HG03159 (cell line): ENCODE measurements around the gene ASPA.
"Not testable (repeated sequence)": the region's sequence is repeated elsewhere in the genome, so short reads cannot be mapped to it uniquely, and the experiment has no call there.

Experiments
- ATAC-seq: cut with Tn5 transposase; IDR thresholded peaks from one replicate; pipeline ENCODE4 v1.9.1; 2021; ENCODE audit warnings: mild to moderate bottlenecking, moderate library complexity; ENCODE audit not compliant: unreplicated experiment

ASPA gene

DNA sequence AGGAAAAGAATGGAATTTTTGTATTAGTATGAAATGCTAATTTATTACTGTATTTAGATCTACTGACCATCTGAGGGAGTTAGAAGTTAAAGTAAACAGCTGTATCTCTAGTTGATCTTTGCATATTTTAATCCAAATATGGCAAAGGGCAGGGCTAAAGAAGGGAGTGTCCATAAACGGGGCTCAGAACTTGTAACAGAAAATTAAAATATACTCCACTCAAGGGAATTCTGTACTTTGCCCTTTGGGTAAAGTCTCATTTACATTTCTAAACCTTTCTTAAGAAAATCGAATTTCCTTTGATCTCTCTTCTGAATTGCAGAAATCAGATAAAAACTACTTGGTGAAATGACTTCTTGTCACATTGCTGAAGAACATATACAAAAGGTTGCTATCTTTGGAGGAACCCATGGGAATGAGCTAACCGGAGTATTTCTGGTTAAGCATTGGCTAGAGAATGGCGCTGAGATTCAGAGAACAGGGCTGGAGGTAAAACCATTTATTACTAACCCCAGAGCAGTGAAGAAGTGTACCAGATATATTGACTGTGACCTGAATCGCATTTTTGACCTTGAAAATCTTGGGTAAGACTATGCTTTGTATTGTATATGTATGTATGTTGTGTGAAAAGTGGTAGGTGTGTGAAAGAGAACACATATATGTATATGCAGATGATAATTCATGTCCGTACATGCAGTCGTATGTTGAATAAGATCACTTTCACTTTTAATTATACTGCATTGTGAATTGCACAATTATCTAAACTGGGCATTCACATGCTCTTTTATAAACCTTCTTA is at the start of gene ASPA:
ASPA (plus strand) TSS at position 186 of the 799 bp plus-strand sequence; CDS start at position 349, 163 bp downstream.
- no peak for ATAC-seq

GRCh38 chr17:3433215-3433614 is 42.6 kb upstream of the ASPA start:
- ATAC-seq, result not testable (repeated sequence)

DNA sequence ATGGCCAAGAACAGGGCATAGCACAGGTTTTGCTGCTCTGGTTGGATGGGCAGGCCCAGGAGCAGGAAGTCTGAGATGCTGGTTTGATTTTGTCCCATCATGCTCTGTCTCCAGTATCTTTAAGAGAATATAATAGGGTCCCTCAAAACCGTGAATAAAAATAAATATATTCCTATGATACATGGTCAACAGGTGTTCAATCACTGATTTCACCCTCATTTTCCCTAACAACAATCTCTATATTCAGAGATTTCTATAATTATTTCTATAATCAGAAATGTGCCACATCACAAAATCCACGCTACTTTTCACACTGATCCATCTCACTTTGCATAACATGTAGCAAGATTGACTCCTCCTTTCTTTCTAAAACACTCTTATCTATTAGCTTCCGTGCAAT is 42.1 kb upstream of the ASPA start, which contains the start of gene OR1E2:
OR1E2 (minus strand) TSS at position 101 of the 400 bp plus-strand sequence; CDS start at position 101, 0 bp downstream.
- ATAC-seq, result no peak

DNA sequence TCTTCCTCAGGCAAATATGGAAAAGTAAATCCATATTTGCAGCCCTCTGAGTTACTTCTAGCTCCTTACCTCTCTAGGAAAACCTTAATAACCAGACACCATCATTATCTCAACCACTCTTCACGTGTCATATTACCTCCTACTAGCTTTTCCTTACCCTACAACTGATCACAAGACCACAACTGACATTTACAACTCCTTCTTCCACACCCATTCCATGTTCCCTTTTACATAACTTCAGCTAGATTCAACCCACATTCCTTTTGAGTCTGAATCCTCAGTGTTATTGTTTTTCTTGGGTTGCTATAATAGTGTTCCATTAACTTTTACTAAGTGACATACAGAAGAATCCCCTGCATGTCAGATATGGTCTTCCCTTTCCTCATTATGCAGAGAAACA is 37.4 kb upstream of the ASPA start:
- no peak for ATAC-seq

GRCh38 chr17:3440451-3440850 is 35.3 kb upstream of the ASPA start:
- no peak for ATAC-seq

DNA sequence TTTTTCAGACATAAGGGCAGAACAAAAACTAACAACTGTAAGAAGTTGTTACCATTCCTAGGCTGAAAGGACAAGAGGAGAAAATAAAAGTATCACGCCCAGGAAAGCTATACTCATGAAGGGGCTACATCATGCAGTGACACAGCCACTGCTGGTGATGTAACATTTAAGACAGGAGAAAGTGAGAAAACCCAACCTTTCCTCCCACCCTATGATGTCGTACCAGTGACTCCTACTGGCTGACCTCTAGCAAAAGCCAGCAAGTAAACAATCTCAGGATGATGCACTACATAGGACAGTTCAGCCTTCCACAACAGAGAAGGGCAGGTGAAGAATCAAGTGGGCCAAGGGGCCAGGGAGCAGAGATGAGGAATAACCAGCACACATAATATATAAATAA is 28.2 kb upstream of the ASPA start:
- no peak for ATAC-seq

GRCh38 chr17:3448059-3448665 is 27.6 kb upstream of the ASPA start:
- ATAC-seq, result no peak

DNA sequence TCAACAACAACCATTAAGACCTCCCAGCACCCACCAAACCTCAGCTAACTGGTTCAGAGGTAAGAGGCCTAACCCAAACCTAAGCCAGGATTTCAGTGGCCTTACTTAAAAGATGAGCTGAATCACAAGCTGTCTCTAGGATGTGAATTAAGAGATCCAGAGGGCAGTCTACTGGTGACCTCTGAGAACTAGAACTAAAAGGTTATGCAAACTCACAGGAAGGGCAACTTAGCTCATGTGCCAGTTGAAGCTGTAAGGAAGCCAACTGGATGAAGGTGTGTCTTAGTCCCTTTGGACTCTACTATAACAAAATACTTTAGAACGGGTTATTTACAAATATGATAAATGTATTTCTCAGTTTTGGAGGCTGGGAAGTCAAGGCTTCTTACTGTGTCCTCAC is 9.4 kb upstream of the ASPA start:
- ATAC-seq, result not testable (repeated sequence)

- ATAC-seq, result no peak
These were observed 6.3 kb upstream of the ASPA start for GRCh38 chr17:3469529-3469928.

DNA sequence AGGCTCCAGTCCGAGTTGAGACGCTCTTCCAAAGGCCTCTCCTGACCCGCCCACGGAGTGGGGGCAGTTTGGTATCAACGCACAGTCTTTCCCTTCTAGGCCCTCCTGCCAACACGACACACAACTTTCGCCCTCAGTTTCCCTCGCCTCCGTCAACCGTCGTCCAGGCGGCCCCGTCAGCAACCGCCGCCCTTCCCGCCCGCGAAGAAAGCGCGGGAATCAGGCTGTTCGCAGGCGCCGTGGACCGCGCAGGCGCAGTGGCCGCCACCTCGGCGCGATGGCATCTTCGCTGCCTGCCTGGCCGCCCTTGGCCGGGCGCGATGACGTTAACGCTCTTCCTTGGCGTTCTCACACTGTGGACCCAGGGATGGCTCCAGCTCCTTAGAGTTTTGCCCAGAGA is 4.2 kb upstream of the ASPA start, which contains the start of gene SPATA22:
SPATA22 (minus strand) TSS at position 221 of the 400 bp plus-strand sequence. CDS start 2,494 bp downstream, outside the sequence.
- ATAC-seq, result no peak

DNA sequence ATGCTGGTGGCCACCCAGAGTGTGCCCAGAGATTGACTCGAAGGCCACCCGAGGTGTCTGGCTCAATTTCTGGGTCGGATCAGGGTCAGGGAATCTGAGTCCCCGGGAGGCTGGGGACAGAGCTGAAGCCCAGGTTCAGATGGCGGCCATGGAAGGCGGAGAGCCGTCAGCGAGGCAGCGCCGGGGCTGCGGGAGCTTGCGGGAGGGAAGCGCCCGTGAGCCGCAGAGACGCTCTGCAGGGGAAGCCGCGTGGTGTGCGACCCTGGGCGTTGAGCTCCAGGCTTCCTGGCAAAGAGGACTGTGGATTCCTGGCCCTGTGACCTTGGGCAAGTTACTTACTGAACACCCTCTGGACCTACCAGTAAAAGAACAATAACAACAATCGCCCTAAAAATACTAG is 3.7 kb upstream of the ASPA start:
- no peak for ATAC-seq

GRCh38 chr17:3474212-3474611 is 1.6 kb upstream of the ASPA start:
- no peak for ATAC-seq

DNA sequence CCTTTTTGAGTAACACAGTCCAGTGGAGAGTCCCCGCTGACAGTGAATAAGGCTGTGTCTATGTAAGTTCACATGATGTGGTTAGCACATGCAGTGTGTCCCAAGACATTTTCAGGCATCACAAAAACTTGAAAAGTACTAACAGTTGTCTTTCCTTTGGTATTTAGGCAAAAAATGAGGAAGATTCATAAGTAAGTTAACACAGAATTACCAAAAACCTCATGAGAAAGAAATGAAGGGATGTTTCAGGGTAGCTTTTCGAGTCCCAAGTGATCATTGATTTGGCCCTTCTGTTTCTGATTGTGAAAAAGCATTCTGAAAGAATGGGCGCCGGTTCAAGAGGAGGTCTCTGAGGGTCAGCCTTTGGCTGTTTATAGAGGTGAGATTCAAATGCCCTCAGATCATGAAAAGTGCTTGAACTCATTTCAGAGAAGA is 529 bp upstream of the ASPA start:
- ATAC-seq, result no peak

- no peak for ATAC-seq
These were observed 4.2 kb downstream of the ASPA start for GRCh38 chr17:3479988-3480387.

- ATAC-seq, result no peak
These were observed 7.1 kb downstream of the ASPA start for GRCh38 chr17:3482852-3483251.

- no peak for ATAC-seq
These were observed 9.8 kb downstream of the ASPA start for GRCh38 chr17:3485481-3486068.

GRCh38 chr17:3497101-3497500 is 21.3 kb downstream of the ASPA start:
- no peak for ATAC-seq

DNA sequence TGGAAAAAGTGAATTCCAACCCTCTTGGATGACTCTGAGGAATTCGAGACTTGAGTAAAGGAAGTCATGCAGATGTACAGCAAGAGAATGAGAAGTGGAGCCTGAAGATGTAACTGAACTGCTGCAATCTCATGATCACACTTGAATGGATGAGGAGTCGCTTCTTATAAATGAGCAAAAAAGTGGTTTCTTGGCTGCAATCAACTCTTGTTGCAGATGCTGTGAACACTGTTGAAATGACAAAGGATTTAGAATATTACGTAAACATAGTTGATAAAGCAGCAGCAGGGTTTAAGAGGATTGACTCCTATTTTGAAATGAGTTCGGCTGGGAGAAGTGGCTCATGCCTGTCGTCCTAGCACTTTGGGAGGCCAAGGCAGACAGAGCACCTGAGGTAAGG is 25.5 kb downstream of the ASPA start:
- ATAC-seq, result no peak

DNA sequence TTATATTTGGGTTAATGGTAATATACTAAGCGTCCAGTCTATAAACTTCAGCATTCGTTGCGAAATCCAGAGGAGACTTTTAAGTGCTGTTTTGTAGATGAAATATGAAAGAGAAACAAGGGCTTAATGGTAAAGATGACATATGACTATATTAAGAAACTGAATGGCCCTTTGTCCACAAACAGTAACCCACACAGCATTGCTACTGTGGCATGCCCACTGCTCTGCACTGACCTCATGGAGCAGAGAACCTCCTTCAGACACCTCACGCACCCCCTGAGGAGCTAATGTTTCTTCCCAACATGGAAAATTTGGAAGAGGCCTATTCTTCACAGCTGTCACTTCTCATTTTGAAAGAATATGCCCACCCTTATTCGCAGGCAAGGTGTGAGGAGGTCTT is 26.7 kb downstream of the ASPA start:
- no peak for ATAC-seq

GRCh38 chr17:3503285-3503684 is 27.5 kb downstream of the ASPA start:
- no peak for ATAC-seq

DNA sequence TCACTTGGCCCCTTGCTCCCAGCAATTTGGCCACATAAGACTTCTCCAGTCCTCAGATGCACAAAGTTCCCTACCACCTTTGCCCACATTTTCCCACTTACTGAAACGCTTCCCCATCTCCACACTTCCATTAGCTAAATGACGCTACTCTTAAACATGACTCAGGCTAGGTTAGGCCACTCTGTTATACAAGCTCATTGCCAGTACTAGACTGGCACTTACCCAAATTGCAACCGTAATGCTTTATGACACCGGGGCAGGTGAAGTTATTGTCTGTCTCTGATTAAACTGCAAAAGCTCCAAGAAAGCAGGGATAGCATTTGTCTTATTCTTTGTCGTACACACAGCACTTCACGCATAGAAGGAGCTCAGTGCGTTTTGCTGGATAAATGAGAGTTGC is 29.2 kb downstream of the ASPA start:
- no peak for ATAC-seq

DNA sequence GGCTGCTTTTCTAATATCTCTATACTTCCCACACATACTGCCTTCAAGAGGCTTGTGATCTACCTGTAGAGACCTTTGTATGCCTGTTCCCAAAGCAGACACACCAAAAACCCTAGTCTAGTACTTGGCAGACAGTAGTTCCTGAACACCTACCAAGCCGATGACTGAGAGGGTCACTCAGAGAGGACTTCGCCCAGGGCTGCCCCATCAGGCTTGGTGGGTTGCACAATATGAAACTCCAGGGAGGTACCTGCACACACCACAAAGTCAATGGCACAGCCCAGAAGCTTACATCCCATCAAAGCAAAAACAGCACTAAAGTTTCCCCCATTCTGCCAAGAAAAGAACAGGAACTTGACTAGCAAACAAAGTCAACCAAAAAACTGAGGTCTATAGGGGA is 30.3 kb downstream of the ASPA start:
- ATAC-seq, result no peak
